Nephron progenitor cell (in vitro differentiated cells): ENCODE data around the gene ZMIZ1.

ENCODE experiments used
- DNase-seq: peaks from one replicate; pipeline ENCODE4 v3.0.0; 2021
- H3K27ac Mint-ChIP-seq: 2 replicates; pipeline ENCODE4 v1.8.0; 2021; ENCODE audit warnings: mild to moderate bottlenecking, moderate library complexity, mixed read lengths
- H3K27me3 Mint-ChIP-seq: 2 replicates; pipeline ENCODE4 v1.8.0; 2021; ENCODE audit warnings: mild to moderate bottlenecking, low read depth, mixed read lengths; ENCODE audit not compliant: poor library complexity
- H3K36me3 Mint-ChIP-seq: 2 replicates; pipeline ENCODE4 v1.8.0; 2021; ENCODE audit warnings: low read depth, mixed read lengths
- H3K4me1 Mint-ChIP-seq: 2 replicates; pipeline ENCODE4 v1.8.0; 2021; ENCODE audit warnings: mixed read lengths
- H3K4me3 Mint-ChIP-seq: 2 replicates; pipeline ENCODE4 v1.8.0; 2021; ENCODE audit warnings: mild to moderate bottlenecking, moderate library complexity, mixed read lengths
- H3K9me3 Mint-ChIP-seq: 2 replicates; pipeline ENCODE4 v1.8.0; 2021; ENCODE audit warnings: mild to moderate bottlenecking, moderate library complexity, mixed read lengths
- TF ChIP-seq, protein P1 (sequence below): fragments of 200-600 bp; sonication (generic); IDR thresholded peaks from 2 replicates; pipeline ENCODE4 v1.5.0; 2021; ENCODE audit warnings: antibody characterized with exemption

Gene ZMIZ1

GRCh38 chr10:79113827-79114226, 45.1 kb downstream of the ZMIZ1 start:
- peak overlapping the region; percentile 9 for H3K4me3 Mint-ChIP-seq
- no peak for DNase-seq
- H3K4me1 Mint-ChIP-seq: peaks cover 82% of the 10 kb centered on the region
- H3K9me3 Mint-ChIP-seq: no peaks in the 10 kb centered on the region
- peaks cover 6% of the 10 kb centered on the region for H3K36me3 Mint-ChIP-seq
- peak overlapping the region; percentile 88 for H3K27ac Mint-ChIP-seq
- no peaks in the 10 kb centered on the region for H3K27me3 Mint-ChIP-seq
- TF ChIP-seq, protein P1, sequence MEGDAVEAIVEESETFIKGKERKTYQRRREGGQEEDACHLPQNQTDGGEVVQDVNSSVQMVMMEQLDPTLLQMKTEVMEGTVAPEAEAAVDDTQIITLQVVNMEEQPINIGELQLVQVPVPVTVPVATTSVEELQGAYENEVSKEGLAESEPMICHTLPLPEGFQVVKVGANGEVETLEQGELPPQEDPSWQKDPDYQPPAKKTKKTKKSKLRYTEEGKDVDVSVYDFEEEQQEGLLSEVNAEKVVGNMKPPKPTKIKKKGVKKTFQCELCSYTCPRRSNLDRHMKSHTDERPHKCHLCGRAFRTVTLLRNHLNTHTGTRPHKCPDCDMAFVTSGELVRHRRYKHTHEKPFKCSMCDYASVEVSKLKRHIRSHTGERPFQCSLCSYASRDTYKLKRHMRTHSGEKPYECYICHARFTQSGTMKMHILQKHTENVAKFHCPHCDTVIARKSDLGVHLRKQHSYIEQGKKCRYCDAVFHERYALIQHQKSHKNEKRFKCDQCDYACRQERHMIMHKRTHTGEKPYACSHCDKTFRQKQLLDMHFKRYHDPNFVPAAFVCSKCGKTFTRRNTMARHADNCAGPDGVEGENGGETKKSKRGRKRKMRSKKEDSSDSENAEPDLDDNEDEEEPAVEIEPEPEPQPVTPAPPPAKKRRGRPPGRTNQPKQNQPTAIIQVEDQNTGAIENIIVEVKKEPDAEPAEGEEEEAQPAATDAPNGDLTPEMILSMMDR: no peak

DNA sequence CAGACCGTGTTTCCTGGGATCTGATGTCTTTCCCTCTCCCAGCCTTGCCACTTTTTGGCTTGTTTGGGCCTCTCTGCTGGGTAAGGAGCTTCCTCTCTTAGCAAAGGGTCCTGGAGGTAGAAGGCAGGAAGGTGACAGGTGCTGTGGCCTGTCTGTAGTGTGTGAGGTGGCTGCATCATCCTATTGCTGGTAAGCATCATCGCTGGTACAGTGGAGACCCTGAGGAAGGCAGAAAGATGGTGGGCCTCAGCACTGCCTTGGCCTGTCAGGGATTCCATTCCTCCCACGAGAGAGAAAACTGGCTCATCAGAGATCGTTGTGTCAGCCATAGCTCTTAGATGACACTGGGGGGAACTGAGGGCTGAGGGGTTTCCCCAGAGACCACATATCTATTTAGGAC, 46.5 kb downstream of the ZMIZ1 start:
- H3K9me3 Mint-ChIP-seq: no peaks in the 10 kb centered on the region
- H3K27ac Mint-ChIP-seq: peak overlapping the region; percentile 25
- H3K4me3 Mint-ChIP-seq: no peak overlapping the region
- no peak for DNase-seq
- no peaks in the 10 kb centered on the region for H3K27me3 Mint-ChIP-seq
- H3K36me3 Mint-ChIP-seq: peaks cover 12% of the 10 kb centered on the region
- H3K4me1 Mint-ChIP-seq: peaks cover 83% of the 10 kb centered on the region
- TF ChIP-seq, protein P1: no peak

DNA sequence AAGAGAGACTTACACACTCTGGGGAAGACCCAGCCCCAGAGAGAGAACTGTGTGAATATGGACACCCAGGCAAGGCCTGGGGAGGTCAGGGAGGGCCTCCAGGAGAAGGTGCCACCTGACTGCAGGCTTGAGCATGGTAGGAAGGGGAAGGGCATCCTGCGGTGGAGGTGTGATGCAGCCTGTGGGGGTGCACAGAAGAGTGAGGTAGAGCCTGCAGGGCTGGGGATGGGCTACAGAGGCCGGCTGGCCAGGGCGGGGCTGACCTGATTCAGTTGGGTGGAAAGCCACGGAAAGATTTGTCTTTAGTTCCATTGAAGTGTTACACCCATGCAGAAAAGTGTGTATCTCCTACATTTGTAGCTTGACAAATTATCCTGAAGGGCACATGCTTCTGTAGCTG, 47.6 kb downstream of the ZMIZ1 start:
- Mint-ChIP-seq H3K36me3 (peaks cover 20% of the 10 kb centered on the region), H3K4me1 (peaks cover 79% of the 10 kb centered on the region), H3K27ac (no peak overlapping the region), H3K9me3 (no peaks in the 10 kb centered on the region), H3K4me3 (no peak overlapping the region), H3K27me3 (no peaks in the 10 kb centered on the region)
- TF ChIP-seq, protein P1: no peak
- DNase-seq: no peak

DNA sequence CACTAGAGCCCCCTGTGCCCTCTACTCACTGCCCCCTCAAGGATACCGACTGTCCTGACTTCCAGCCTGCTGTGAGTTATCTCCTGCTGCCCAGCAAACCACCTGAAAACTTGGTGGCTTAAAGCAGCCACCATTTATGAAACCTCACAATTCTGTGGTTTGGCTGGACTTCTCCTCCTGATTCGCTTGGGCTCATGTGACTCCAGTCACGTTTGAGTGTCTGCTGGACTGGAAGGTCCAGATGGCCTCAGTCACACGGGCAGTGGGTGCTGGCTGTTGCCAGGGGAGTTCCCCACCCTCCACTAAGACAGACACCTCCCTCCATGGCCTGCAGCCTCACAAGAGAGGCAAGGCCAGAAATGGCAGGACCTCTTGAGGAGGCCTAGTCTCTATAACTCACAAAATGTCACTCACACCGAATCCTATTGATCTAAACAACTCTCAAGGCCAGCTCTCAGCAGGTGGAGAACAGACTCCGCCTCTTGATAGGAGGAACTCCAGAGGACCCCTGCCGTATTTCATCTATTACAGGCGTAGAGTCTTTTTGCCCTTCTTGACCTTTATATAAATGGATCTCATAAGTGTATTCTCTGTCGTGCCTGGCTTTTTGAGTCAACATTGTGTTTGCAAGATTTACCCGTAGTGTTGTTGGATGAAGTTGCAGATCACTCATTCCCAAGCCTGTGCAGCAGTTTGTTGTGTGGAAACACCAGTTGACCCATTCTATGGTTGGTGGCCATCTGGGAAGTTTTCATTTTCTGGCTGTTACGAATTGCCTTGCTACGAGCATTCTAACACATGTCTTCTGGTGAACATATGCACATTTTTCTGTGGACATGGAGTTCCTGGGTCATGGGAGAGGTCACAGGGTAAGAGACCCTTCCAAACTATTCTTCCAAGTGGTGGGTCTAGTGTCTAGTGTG, 48.3 kb downstream of the ZMIZ1 start:
- TF ChIP-seq, protein P1: no peak
- Mint-ChIP-seq H3K4me3 (peak overlapping the region; percentile 33), H3K9me3 (no peaks in the 10 kb centered on the region), H3K27me3 (no peaks in the 10 kb centered on the region), H3K36me3 (peaks cover 19% of the 10 kb centered on the region), H3K4me1 (peaks cover 72% of the 10 kb centered on the region), H3K27ac (peak overlapping the region; percentile 87)
- no peak for DNase-seq

DNA sequence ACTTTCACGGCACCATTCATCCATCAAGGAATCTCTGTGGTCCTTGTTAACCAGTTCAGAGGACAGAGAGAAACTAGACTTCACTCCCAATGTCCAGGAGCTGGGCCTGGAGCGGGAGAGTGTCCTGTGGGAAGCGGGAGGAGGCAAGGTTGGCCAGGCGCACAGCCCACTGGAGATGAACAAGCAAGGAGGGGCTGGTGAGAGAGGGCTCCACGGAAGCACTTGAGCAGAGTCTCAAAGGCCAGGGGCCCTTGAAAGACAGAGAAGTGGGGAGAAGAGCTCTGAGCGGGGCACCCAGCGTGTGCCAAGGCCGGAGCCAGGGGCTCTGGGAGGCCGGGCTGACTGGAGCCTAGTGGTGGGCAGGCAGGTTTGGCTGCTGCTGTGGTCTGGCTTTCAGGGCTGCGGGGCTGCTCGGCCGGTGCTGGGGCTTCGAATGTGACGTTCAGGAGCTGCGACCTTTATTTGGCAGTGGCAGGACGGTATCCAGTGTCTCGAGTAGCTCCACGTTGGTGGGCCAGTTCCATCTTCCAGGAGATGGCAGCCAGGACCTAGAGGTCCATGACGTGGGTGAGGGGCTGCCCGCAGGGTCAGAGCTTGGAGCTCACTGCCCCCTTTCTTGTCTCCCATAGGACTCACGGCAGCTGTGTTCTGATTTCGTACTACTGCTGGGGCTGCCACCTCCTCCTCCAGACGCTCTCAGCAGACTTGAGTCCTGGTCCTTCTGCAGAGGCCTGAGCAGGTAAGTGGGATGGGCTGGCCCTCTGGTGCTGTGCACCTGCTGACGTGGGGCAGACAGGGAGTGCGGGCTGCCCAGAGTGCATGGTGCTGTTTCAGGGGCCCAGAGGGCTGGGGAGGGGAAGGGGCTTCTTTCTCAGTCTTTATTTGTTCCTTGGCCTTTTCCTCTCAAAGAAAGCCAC, 49.8 kb downstream of the ZMIZ1 start:
- peaks cover 57% of the 10 kb centered on the region for H3K4me1 Mint-ChIP-seq
- H3K27ac Mint-ChIP-seq: peak overlapping the region; percentile 87
- H3K27me3 Mint-ChIP-seq: no peaks in the 10 kb centered on the region
- H3K4me3 Mint-ChIP-seq: no peak overlapping the region
- TF ChIP-seq, protein P1: no peak
- H3K9me3 Mint-ChIP-seq: no peaks in the 10 kb centered on the region
- peaks cover 24% of the 10 kb centered on the region for H3K36me3 Mint-ChIP-seq
- DNase-seq: no peak
